ENCODE measurements around the gene CIAO3. TPM values are rescaled to one million over a fixed set of nuclear protein-coding genes. Genes with fewer than 3 reads are reported as not detected.

The CIAO3 gene
- total RNA-seq, 1 donor from 2014 or later: 32.9 TPM

DNA sequence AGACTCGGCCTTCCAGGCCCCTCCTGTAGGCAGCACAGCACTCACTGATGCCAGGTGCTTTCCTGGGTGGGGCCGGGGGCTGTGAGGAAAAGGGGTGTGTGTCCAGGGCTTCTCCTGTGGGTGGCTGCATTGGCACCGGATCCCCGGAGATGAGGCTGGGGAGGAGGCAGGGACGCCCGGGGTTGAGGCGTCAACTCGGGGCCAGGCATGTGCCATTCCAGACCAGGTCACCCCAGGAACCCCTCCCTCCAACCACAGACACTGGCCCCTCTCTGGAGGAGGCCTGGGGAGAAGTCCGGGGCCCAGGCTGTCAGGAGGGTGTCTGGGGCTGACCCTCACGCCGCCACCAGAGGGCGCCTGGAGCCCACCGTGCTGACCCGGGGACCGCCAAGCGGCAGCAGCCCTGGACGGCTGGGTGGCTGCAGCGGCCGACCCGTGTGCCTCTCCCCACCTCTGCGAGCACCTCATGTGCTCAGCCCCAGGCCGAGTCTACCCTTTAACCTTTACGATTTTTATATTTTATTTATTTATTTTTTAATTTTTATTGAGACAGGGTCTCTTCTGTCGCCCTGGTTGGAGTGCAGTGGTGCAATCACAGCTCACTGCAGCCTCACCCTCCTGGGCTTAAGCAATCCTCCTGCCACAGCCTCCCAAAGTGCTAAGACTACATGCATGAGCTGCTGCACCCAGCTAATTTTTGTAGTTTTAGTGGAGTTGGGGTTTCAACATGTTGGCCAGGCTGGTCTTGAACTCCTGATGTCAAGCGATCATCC lies 29.1 kb downstream of the CIAO3 start:
- DNase-seq (ENCODE audit: low read depth, low spot score): no peak

DNA sequence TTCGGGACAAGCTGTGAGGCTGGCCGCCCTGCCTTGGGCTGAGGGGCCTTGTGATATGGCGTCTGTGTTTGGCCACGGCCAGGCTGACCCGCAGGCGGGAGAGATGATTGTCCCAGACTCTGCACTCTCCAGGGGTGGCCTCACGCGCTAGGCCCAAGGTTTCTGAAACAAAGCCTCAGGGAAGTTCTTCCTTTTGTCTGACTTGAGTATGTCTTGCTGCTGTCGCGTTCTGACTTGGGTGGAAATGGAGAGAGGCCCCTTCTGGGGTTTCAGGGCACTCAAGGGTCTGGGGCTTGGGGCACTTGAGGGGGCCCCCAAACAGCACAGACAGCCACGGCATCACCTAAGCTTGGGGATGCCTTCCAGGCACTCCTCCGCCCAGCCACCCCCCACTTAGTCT lies 29.7 kb downstream of the CIAO3 start:
- DNase-seq (ENCODE audit: low read depth, low spot score): no peak

DNA sequence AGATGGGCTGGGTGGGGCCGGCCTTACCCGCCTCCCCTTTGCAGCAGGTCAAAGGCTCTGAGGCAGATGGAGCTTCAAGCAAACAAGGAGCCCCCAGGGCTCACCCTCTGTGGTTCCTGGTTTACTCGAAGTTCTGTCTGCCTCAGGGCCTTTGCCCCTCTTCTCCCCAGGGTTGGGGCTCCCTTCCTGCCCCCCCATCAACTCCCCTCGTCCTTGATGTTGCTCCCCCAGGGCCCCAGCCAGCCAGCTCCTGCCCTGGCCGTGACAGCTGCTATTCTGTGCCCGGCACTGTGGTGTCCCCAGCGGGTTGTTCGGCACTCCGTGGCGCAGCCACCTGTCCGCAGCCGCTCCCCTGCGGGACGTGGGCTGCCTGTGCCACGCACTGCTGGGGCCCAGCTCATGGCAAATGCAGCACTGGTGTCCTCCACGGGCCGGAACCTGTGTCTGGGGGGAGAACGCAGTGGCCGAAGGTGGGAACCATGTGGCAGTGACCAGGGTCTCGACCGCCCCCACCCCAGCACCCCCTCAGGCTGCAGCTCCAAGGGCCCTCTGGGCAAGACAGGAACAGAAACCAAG lies 30.2 kb downstream of the CIAO3 start:
- DNase-seq (ENCODE audit: low read depth, low spot score): no peak

DNA sequence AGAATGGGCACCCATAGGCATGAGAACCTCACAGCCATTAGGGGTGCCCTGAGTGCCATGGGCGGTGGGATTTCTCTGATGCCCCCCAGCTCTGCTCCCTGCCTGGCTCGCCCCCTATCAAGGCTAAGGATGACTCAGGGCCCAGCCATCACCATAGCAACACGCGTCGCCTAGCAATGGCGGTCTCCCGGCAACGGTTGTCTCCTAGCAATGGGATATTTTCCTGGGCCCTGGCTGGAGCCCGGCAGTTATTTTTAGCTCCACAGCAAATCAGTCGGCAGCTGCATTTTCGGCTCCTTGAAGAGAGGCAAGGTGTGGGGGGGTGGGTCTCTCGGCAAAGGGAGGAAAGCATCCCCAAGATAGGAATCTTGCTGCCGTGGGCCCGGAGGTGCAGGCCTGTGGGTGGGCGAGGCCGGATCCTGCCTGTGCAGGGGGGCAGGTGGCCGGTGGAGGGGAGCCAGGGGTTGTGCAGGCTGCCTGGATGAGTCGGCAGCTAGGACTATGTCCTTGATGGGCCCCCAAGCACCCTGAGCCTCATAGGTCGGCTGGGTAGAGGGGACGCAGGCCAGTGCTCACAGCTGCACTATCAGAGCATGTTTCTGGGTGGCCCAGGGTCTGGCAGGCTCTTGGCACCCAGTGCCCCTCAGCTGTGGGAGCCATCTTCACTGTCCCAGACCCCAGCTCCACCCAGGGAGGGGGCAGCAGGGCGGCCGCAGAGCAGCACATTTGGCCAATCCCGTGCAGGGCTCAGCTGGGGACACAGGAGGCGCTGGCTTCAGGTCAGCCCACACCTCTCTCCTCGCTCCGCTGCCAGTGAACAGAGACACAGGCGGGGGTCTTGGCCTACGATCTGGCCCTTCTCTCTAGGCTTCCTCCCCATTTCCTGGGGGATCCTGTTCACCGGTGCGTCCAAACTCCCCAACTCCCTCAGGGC lies 31.0 kb downstream of the CIAO3 start:
- no peak for DNase-seq (ENCODE audit: low read depth, low spot score)

DNA sequence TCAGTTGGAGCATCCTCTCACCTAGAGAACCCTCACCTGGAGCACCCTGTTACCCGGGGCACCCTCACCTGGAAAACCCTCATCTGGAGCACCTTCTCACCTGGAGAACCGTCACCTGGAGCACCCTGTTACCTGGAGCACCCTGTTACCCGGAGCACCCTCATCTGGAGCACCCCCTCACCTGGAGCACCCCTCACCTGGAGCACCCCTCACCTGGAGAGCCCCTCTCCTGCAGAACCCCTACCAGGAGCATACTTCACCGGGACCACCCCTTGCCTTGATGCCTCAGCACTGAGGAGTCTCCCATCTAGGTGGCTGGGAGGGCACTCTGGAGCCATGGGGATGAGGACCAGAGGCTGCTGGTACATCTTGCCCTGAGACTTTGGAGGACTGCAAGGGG lies 31.8 kb downstream of the CIAO3 start:
- DNase-seq (ENCODE audit: low read depth, low spot score): no peak

GRCh38 chr16:708019-708418 lies 32.8 kb downstream of the CIAO3 start:
- no peak for DNase-seq (ENCODE audit: low read depth, low spot score)

- no peak for DNase-seq (ENCODE audit: low read depth, low spot score)
Observed at GRCh38 chr16:707062-707538, 33.7 kb downstream of the CIAO3 start.

DNA sequence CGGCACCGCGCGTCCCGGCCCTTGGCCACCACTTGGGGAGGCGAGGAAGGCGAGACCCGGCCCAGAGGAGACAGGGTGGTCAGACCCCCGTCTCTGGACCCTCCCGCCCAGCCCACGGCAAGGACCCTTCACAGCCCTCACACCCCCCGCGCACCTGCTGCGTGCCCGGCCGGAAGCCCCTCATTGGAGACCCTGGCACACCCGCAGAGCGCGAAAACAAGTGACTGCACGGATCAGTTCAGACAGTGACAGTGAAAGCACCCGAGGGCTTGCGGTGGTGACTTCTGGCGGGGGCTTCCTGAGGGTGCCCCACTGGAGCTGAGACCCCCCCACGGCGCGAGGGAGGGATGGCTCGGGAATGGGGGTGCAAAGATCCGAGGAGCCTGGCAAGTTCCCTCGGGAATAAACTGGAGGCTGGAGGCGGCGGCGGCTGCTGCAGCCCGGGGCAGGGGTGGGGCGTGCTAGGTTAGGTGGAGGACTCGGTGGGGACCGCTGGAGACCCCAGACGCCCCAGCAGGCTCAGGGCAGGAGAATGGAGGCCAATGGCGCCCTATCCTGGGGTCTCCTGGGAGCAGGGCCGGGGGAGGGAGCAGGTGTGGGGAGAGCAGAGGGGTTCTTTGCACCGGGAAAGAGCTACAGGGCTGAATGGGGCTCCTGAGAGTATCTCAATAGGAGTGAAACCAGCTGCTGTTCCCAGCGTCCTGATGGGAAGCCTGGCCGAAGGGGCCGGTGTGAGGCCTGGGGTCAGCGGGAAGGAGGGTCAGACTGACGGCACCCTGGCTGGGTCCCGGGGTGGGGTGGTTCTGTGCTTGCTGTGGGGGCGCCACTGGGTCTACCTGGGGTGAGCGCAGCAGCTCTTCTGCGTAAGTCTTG lies 34.4 kb downstream of the CIAO3 start:
- no peak for DNase-seq (ENCODE audit: low read depth, low spot score)

DNA sequence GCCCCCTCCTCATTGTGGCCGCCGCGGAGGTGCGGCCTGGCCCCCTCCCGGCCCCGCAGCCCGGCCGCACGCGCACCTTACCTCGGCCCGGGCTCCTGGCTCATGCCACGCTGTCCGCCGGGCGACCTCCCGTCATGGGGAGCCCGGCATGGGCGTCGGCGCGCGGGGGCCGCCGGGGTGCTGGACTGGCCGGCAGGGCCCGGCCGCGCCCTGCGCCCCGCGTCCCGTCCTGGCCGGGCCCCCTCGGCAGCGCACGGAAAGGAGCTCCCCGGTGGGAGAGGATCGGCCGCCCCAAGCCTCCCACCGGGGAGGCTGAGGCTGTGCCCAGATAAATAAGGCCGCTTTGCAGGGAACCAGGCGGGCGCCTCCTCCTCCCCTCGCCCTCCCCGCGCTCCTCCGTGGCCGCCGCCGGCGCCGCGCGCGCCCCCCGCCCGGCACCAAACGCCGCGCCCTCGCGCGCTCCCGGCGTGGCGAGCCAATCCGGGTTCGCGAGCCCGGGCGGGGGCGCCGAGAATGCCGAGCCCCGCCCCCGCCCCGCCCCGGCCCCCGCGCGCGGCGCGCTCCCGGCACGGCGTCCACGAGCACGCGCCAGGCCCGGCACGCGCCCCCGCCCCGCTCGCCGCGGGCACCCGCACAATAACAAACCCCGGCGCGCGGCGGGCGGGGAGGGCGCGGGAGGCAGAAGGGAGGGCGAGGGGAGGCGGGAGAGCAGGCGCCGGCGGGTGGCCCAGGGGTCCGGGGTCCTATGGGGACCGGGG lies 35.2 kb downstream of the CIAO3 start, which contains the start of gene FBXL16:
TSS of gene FBXL16 (minus strand) at position 371 of the 758 bp plus-strand sequence. CDS start 8,396 bp downstream, outside the sequence.
- DNase-seq (ENCODE audit: low read depth, low spot score): no peak

- DNase-seq (ENCODE audit: low read depth, low spot score): no peak
Observed at GRCh38 chr16:704552-705380, 36.0 kb downstream of the CIAO3 start.

DNA sequence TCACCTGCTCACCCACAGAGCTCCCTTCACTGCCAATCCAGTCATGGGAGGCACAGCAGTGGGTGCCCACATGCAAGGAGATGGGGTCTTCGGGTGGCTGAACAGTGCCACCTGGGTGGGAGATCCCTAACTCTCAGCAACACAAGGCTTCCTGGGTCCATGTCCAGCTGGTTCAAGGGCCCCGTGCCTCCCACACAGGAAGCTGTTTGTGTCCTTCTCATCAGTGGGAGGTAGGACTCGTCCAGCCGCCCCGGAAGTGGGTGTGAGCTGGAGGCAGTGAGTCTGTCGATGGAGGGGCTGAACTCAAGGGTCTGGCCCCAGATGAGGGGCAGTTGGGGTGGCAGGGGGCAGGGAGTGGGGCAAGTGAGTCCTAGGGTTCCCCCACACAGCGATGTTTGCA lies 36.8 kb downstream of the CIAO3 start:
- DNase-seq (ENCODE audit: low read depth, low spot score): no peak

GRCh38 chr16:703406-703805 lies 37.4 kb downstream of the CIAO3 start:
- DNase-seq (ENCODE audit: low read depth, low spot score): no peak

- DNase-seq (ENCODE audit: low read depth, low spot score): no peak
Observed at GRCh38 chr16:702341-702740, 38.5 kb downstream of the CIAO3 start.

GRCh38 chr16:700684-701584 lies 39.9 kb downstream of the CIAO3 start:
- DNase-seq (ENCODE audit: low read depth, low spot score): no peak

DNA sequence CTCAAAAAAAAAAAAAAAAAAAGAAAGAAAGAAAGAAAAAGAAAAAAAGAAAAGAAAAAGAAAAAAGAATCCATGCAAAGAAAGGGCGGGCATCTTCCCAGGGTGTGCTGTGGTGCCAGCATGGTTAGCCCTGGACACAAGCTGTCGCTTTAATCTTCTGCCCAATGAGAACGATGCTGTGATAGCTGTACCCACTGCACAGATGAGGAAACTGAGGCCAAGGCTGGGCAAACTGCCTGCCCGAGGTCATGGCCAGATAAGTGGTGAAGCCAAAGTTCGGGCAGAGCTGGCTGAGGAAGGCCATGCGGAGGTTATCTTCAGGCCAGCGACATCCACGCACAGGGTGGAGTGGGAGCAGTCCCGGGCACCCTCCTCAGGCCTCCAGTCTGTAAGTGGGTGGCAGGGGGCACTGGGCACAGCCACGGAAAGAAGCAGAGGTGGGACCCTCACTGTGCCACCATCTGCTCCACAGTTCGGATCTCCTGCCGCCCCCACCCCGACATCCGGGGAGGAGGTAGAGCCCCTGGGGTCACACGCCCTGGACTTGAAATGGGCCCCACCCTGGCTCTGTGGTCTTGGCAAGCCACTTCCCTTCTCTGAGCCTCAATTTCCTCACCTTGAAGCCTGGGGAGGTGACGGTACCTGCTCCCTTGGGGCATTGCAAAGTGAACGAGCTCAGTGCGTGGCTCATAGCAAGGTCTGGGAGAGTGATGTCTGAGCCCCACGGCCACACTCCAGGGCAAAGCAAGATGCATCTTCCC lies 41.7 kb downstream of the CIAO3 start:
- no peak for DNase-seq (ENCODE audit: low read depth, low spot score)

GRCh38 chr16:695355-696089 lies 45.3 kb downstream of the CIAO3 start:
- DNase-seq (ENCODE audit: low read depth, low spot score): no peak

GRCh38 chr16:694863-695354 lies 45.9 kb downstream of the CIAO3 start:
- no peak for DNase-seq (ENCODE audit: low read depth, low spot score)
